Measurements from ENCODE around the gene PCDH9. TPM values are rescaled to one million over a fixed set of nuclear protein-coding genes. Genes with fewer than 3 reads are reported as not detected.

The PCDH9 gene
- total RNA-seq, 1 experiment from 2014 or later: 4.2 TPM

DNA sequence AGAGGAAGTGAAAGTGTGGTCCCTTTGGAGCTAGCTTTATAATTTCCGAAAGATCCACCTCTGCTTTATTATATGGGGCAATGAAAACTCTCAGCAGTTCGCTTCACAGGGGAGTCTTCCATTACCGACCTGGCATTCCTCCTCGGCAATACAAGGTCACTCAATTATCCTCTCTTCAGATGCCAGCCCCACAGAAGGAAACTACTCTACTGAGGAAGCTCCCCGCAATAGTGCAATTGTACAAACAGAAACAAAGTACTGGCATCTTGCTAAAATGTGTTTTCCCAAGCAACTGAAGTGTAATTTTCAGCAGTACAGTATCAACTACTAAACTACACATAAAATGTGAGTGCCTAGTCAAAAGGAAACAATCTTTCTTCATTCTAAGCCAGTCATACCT lies 702.0 kb downstream of the PCDH9 start:
- in situ Hi-C loops (cut with HindIII; ENCODE audit: low pct_unique_long_range_greater_than_20kb, low sequenced_read_pairs): no loop called here

GRCh38 chr13:66520511-66521355 lies 709.4 kb downstream of the PCDH9 start:
- in situ Hi-C loops (cut with HindIII; ENCODE audit: low pct_unique_long_range_greater_than_20kb, low sequenced_read_pairs) (no loop called here), intact Hi-C loops (cut with micrococcal nuclease; ENCODE audit: unreplicated experiment) (no loop called here)
- H3K4me3 ChIP-seq (ENCODE audit: low read depth in 2 of 2, low read length in 2 of 2): no peak overlapping the region
- DNase-seq (ENCODE audit: low read depth, low spot score) (no peak), ATAC-seq (no peak)
- H3K4me1 ChIP-seq (ENCODE audit: control insufficient read depth, insufficient read depth, low read length): no peaks in the 10 kb centered on the region
- H3K9me3 ChIP-seq (ENCODE audit: control insufficient read depth, insufficient read depth, low read depth, low read length): no peaks in the 10 kb centered on the region
- no peak overlapping the region for H3K27ac ChIP-seq (ENCODE audit: low read length)
- TF ChIP-seq SIN3A (IDR thresholded peaks at IDR 0.05; ENCODE audit: borderline replicate concordance, insufficient read depth, low read depth, low read length): no peak
- no peak for TF ChIP-seq CTCF (IDR thresholded peaks at IDR 0.05)
- TF ChIP-seq POLR2AphosphoS5 (IDR thresholded peaks at IDR 0.05; ENCODE audit: low read depth, low read length): no peak
- no peak for TF ChIP-seq TCF7L2 (IDR thresholded peaks at IDR 0.05; ENCODE audit: low read depth, low read length)
- TF ChIP-seq, protein P1, sequence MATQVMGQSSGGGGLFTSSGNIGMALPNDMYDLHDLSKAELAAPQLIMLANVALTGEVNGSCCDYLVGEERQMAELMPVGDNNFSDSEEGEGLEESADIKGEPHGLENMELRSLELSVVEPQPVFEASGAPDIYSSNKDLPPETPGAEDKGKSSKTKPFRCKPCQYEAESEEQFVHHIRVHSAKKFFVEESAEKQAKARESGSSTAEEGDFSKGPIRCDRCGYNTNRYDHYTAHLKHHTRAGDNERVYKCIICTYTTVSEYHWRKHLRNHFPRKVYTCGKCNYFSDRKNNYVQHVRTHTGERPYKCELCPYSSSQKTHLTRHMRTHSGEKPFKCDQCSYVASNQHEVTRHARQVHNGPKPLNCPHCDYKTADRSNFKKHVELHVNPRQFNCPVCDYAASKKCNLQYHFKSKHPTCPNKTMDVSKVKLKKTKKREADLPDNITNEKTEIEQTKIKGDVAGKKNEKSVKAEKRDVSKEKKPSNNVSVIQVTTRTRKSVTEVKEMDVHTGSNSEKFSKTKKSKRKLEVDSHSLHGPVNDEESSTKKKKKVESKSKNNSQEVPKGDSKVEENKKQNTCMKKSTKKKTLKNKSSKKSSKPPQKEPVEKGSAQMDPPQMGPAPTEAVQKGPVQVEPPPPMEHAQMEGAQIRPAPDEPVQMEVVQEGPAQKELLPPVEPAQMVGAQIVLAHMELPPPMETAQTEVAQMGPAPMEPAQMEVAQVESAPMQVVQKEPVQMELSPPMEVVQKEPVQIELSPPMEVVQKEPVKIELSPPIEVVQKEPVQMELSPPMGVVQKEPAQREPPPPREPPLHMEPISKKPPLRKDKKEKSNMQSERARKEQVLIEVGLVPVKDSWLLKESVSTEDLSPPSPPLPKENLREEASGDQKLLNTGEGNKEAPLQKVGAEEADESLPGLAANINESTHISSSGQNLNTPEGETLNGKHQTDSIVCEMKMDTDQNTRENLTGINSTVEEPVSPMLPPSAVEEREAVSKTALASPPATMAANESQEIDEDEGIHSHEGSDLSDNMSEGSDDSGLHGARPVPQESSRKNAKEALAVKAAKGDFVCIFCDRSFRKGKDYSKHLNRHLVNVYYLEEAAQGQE (IDR thresholded peaks at IDR 0.05; ENCODE audit: insufficient read depth in 1 of 2, low read depth in 2 of 2, low read length in 1 of 2): no peak
- no TSS peak for BruUV-seq (replicated peaks)
- no peaks in the 10 kb centered on the region for H3K36me3 ChIP-seq (ENCODE audit: control insufficient read depth, insufficient read depth, low read length)
- CTCF ChIA-PET: no interaction called here
- H3K27me3 ChIP-seq (ENCODE audit: control insufficient read depth, insufficient read depth, low read length): no peaks in the 10 kb centered on the region
- POLR2A ChIA-PET: no interaction called here

More for the DNA sequence above, 702.0 kb downstream of the PCDH9 start:
- DNase-seq (ENCODE audit: low read depth, low spot score) (no peak), ATAC-seq (no peak)
- Histone ChIP-seq H3K36me3 (ENCODE audit: control insufficient read depth, insufficient read depth, low read length) (no peaks in the 10 kb centered on the region), H3K4me1 (ENCODE audit: control insufficient read depth, insufficient read depth, low read length) (no peaks in the 10 kb centered on the region), H3K27me3 (ENCODE audit: control insufficient read depth, insufficient read depth, low read length) (no peaks in the 10 kb centered on the region), H3K9me3 (ENCODE audit: control insufficient read depth, insufficient read depth, low read depth, low read length) (no peaks in the 10 kb centered on the region), H3K27ac (ENCODE audit: low read length) (no peak overlapping the region), H3K4me3 (ENCODE audit: low read depth in 2 of 2, low read length in 2 of 2) (no peak overlapping the region)
- TF ChIP-seq TCF7L2 (IDR thresholded peaks at IDR 0.05; ENCODE audit: low read depth, low read length): no peak
- TF ChIP-seq SIN3A (IDR thresholded peaks at IDR 0.05; ENCODE audit: borderline replicate concordance, insufficient read depth, low read depth, low read length): no peak
- TF ChIP-seq, protein P1 (IDR thresholded peaks at IDR 0.05; ENCODE audit: insufficient read depth in 1 of 2, low read depth in 2 of 2, low read length in 1 of 2): no peak
- TF ChIP-seq CTCF (IDR thresholded peaks at IDR 0.05): no peak
- TF ChIP-seq POLR2AphosphoS5 (IDR thresholded peaks at IDR 0.05; ENCODE audit: low read depth, low read length): no peak
- ChIA-PET CTCF (no interaction called here), POLR2A (no interaction called here)
- intact Hi-C loops (cut with micrococcal nuclease; ENCODE audit: unreplicated experiment): no loop called here
- BruUV-seq (replicated peaks): no TSS peak
